Mesenteric fat pad (tissue), 1 donor: ENCODE measurements around the gene DNAI7. TPM values are rescaled to one million over a fixed set of nuclear protein-coding genes. Genes with fewer than 3 reads are reported as not detected.

Experiments
- DNase-seq: peaks from one replicate; pipeline ENCODE4 v3.0.0-alpha.2; 2020; ENCODE audit warnings: low spot score
- total RNA-seq: library from RNA; stranded (reverse); fragmentation: NEBNext Ultra II Directional; extraction: Animal tissue kit (Norgen Biotek cat#: 25700); gene quantifications from one replicate; pipeline ENCODE4 v1.2.1, GENCODE V29; 2021
- donor health status: DM: yes; HTN: yes; CAD: no.

The DNAI7 gene
- total RNA-seq, 1 donor from 2014 or later: not detected

- no peak for DNase-seq
Measured at GRCh38 chr12:25184132-25184531, 10.8 kb downstream of the DNAI7 start.

- DNase-seq: no peak
Measured at GRCh38 chr12:25182765-25183164, 12.2 kb downstream of the DNAI7 start.

- no peak for DNase-seq
Measured at GRCh38 chr12:25162866-25163265, 32.1 kb downstream of the DNAI7 start.

- no peak for DNase-seq
Measured at GRCh38 chr12:25156061-25156460, 38.9 kb downstream of the DNAI7 start.

GRCh38 chr12:25155022-25155576 is 39.9 kb downstream of the DNAI7 start:
- DNase-seq: no peak

DNA sequence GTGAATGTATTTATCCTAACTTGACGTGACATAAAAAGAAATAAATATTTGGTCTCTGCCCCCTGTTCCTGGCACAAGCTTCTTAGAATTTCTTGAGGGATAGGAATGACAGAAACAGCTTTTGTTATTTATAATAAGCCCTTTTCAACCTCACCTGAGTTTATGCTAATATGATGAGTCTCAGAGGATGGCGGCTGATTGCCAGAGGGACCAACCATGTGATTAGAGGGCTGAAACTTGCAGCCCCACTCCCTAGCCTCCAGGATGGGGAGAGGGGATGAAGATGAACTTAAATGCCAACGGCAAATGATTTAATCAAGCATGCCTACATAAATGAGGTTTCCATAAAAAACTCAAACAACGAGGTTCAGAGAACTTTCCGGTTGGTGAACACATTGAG is 42.9 kb downstream of the DNAI7 start:
- no peak for DNase-seq

DNA sequence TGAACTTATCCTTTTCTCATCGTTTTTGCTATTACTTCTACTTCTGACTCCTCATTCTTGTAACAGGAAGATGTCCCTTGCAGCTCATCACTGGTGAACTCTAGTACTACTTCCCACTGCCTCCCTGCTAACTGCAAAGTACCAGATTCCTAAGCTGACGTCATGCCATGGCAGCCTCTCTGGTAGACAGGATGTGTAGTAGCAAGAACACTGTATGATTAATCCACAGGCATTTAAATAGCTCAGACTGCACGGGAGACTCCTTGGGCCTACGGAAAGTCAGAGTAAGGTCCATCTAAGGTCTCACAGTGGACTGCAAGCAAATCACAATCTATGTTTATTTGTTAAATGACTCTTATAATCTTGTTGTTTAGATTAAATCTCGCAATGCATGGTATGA is 43.5 kb downstream of the DNAI7 start:
- DNase-seq: no peak

DNA sequence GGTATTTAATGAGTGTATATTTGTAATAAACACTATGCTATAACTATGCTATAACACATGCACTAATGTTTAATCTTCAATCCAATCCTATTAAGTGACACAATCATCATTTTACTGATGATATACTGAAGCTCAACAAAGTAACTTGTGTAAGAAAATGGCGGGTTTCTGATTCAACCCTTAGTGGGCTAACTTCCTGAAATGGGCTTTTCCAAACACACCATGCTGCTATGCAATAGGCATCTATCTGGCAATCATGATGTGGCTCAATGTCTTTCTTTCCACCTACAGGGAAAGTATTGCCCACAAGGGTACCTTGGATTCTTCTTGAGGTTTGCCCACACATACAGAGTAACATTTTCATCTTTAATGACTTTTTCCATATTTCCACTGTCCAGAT is 48.3 kb downstream of the DNAI7 start:
- DNase-seq: no peak

DNA sequence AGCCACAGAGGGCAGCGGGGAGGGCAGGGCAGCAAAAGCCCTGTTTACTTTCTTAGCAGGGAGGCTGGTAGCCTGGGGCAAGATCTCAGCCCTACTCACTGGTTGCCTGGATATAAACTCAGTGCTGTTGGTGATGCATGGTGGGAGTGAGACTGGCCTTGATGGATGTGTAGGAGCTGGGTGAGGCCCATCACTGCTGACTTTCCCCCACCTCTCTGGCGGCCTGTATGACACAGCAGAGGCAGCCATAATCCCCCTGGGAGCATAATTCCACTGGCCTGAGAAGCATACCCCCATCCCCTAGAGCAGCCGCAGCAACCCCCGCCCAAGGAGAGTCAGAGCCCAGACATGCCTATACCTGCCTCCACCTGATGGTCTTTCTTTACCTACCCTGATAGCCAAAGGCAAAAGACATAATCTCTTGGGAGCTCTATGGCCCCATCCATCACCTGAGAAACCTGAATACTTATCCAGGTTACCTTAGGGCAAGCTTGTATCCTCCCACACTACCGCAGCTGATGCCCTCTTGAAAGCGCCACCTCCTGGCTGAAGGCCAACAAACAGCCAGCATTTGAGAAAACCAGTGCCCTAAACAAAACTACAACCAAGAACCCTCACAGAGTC is 59.3 kb downstream of the DNAI7 start:
- DNase-seq: no peak

- DNase-seq: no peak
Measured at GRCh38 chr12:25131270-25131669, 63.7 kb downstream of the DNAI7 start.

GRCh38 chr12:25130741-25131188 is 64.2 kb downstream of the DNAI7 start:
- DNase-seq: no peak

DNA sequence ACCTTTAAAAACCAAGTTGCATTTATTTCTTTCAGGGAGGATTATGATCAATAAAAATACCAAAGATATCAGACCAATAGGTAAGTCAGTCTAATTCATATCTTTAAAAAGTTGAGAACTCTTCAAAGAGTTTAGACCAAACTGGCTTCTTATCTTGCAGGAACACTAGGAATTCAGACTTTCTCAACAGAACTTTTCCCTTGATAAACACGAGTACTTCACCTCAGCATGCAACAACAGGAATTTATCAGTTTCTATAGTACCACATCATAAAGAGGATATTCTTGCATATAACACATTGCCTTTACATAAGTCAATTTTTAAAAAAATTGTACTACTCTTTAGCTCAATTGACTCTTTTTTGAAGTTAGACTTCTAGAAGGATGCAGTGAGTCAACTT is 68.2 kb downstream of the DNAI7 start:
- DNase-seq: no peak

GRCh38 chr12:25126101-25126500 is 68.9 kb downstream of the DNAI7 start:
- no peak for DNase-seq

DNA sequence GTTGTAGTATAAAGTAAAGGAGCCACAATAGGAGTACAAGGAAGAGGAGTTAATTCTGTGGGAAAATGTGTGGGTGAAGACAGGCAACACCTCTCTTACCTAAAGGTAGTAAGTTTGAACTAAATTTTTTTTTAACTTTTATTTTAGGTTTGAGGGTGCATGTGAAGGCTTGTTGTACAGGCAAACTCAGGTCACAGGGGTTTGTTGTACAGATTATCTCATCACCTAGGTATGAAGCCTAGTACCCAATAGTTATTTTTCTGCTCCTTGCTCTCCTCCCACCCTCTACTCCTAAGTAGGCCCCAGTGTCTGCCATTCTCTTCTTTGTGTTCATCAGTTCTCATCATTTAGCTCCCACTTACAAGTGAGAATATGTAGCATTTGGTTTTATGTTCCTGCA is 70.5 kb downstream of the DNAI7 start:
- DNase-seq: no peak

- no peak for DNase-seq
Measured at GRCh38 chr12:25123126-25123525, 71.8 kb downstream of the DNAI7 start.

- DNase-seq: no peak
Measured at GRCh38 chr12:25121916-25122315, 73.0 kb downstream of the DNAI7 start.

GRCh38 chr12:25121110-25121509 is 73.8 kb downstream of the DNAI7 start:
- no peak for DNase-seq

GRCh38 chr12:25119020-25119419 is 75.9 kb downstream of the DNAI7 start:
- DNase-seq: no peak

DNA sequence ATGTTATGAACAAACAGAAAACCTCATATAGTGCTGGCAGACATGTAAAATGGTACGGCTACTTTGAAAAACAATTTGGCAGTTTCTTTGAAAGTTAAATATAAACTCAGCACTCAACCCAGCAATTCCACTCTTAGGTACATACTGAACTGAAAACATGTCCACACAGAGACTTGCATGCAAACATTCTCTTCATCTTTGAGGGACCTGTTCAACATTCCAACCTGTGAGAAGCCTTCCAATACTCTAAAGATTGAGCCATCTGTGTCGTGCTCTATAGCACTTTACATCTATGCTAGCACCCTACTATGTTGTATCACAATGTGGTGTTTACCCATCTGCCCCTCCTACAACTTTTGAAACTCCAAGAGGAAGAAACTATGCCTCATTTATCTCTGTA is 79.3 kb downstream of the DNAI7 start:
- no peak for DNase-seq

DNA sequence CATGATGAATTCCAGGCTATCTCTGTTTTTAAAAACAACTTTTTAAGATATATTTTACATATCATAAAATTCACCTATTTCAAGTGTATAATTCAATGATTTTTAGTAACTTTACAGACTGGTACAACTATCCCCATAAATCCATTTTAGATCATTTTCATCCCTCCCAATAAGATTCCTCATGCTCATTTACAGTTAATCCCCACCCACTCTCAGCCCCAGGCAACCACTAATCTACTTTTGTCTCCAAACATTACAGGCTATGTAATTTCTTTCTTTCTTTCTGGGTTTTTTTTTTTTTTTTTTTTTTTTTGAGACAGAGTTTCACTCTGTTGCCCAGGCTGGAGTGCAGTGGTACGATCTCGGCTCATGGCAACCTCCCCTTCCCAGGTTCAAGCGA is 81.3 kb downstream of the DNAI7 start:
- no peak for DNase-seq

DNA sequence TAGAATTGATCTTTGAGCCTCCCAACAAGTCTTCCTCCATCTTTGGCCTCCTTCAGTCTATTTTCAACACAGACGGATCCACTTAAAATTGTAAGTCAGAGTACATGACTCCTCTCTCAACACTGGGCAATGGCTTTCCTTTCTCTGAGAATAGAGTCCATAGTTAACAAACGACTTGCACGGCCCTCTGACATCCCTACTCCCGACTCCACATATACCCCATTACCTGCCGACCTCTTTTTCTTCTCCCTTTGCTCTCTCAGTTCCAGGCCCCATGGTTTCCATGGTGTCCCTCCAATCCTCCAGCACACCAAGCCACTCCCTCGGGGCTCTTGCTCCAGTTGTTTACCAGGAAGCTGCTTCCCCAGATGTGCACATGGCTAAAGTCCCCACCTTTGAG is 84.7 kb downstream of the DNAI7 start:
- no peak for DNase-seq

DNA sequence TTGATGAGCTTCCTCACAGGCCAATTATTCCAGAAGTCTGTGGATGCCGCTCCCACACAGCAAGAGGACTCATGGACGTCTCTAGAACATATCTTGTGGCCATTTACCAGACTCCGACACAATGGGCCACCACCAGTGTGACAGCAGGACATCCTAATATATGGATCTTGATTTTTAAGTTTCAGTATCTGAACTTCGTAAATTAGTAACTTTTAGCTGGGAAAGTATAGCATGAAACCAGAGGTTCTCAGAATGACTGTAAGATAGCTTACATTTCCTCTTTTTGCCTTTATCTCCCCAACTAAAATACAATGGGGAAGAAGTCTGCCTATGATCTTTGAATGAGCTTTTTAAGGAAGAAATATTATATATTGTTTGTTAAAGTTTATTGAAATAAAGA is 87.0 kb downstream of the DNAI7 start:
- DNase-seq: no peak

- no peak for DNase-seq
Measured at GRCh38 chr12:25106818-25107217, 88.1 kb downstream of the DNAI7 start.

- no peak for DNase-seq
Measured at GRCh38 chr12:25102402-25102801, 92.6 kb downstream of the DNAI7 start.
